Measurements from ENCODE around the gene CENPX. TPM values are rescaled to one million over a fixed set of nuclear protein-coding genes. Genes with fewer than 3 reads are reported as not detected.

Gene CENPX
- 100 to 1,000 TPM in 1 of 2 donors, 10 to 100 TPM in 1; 82.6 to 174 TPM for total RNA-seq

DNA sequence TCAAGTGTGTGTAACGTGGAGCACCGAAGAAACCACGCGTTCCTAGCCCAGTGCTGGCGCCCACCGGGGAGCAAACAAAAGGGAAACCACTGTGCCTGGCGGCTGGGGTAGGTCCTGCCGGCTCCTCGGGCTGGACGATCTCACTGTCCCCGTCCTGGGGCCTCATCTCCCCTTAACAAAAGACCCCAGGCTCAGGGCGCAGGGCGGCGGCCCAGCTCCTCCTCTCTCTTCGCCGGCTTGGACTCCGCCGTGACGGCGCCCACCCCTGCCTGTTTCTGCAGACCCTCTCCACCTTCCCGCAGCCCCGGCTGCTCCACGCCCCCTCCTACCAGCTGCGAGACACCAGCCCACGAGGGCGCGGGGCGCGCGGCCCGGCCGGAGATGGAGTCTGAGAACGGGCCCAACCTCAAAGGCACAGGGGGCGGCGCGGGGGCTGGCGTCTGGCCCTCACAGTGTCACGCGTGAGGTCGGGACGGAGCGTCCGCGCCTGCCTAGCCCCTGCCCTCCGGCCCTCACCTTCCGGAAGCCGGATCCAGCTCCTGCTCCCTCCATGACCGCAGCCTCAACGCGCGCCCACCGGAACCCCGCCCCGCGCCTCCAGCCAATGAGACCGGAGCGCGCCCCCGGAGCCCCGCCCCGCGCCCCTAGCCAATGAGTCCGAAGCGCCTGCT lies at the start of gene CENPX:
Gene CENPX, minus strand, starts transcription at position 569 of the 671 bp plus-strand sequence. Its CDS starts 17 bp downstream, at position 552.
- peaks cover 16 to 17% of the 10 kb centered on the region in 2 donors for H3K4me1 Mint-ChIP-seq (ENCODE audit: low read depth in 2 of 2)
- H3K36me3 Mint-ChIP-seq = no peaks in the 10 kb centered on the region
- ATAC-seq = no peak
- H3K27me3 Mint-ChIP-seq = no peaks in the 10 kb centered on the region
- H3K9me3 Mint-ChIP-seq = no peaks in the 10 kb centered on the region
- peak within 1 kb of the TSS; percentile 85 for H3K4me3 Mint-ChIP-seq
- no peak for DNase-seq (ENCODE audit: low spot score)
- peak within 1 kb of the TSS; percentile 19 to 53 for H3K27ac Mint-ChIP-seq

DNA sequence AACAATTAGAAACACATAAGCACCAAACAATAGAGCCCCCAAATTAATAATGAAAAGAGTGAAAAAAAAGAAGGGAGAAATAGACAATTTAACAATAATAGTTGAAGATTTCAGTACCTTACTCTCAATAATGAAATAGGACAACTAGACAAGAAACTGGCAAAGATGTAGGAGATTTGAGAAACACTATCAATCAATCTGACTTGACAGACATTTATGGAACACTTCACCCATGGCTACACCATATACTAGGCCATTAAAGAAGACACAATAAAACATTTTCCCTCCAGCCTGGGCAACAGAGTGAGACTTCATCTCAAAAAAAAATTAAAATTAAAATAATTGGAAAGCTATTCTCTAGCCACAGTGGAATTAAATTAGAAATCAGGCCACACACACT lies 47.9 kb upstream of the CENPX start:
- H3K9me3 Mint-ChIP-seq = no peaks in the 10 kb centered on the region
- no peak overlapping the region for H3K4me3 Mint-ChIP-seq
- H3K36me3 Mint-ChIP-seq = no peaks in the 10 kb centered on the region
- ATAC-seq (no peak), DNase-seq (ENCODE audit: low spot score) (no peak)
- no peak overlapping the region for H3K27ac Mint-ChIP-seq
- peaks cover 0 to 6% of the 10 kb centered on the region in 2 donors for H3K4me1 Mint-ChIP-seq (ENCODE audit: low read depth in 2 of 2)
- no peaks in the 10 kb centered on the region for H3K27me3 Mint-ChIP-seq

DNA sequence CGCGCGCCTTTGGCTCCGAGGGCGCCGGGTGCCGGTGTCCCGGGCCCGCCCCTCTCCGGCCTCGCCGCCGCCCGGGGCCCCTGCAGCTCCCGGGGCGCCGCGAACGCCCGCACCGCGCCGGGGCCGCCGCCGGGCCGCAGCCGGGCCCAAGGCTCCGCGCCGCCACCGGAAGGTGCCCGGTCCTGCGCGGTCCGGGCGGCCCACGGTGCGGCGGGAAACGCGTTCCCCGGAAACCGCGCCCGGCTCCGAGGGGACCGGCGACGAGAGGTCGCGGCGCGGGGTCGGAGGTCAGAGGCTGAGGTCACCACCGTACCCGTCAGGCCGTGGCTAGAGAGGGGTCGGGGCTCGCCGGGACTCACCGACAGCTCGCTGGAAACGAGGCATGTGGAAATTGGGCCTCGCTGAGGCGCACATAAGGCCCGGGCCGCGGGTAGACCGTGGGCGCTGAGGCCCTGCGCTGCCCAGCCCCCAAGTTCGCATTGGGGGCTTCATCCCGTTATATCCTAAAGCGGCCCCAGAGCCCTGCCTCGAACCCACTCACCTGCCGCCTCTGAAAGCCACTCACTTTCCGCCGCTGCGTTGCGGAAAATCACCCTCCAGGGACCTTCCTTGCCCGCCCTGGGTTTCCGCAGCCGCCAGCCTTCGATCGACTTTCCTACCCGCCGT lies 43.1 kb upstream of the CENPX start, which contains the start of gene DUS1L:
Gene DUS1L, minus strand, starts transcription at position 167 of the 666 bp plus-strand sequence. CDS start 745 bp downstream, outside the sequence.
- Mint-ChIP-seq H3K4me1 (ENCODE audit: low read depth in 2 of 2) (peaks cover 0 to 6% of the 10 kb centered on the region in 2 donors), H3K36me3 (no peaks in the 10 kb centered on the region), H3K9me3 (no peaks in the 10 kb centered on the region), H3K27ac (peak within 1 kb of the TSS; percentile 75 to 89), H3K4me3 (peak within 1 kb of the TSS; percentile 82), H3K27me3 (no peaks in the 10 kb centered on the region)
- ATAC-seq = peak; percentile 93 to 94
- DNase-seq (ENCODE audit: low spot score) = peak; percentile 81

DNA sequence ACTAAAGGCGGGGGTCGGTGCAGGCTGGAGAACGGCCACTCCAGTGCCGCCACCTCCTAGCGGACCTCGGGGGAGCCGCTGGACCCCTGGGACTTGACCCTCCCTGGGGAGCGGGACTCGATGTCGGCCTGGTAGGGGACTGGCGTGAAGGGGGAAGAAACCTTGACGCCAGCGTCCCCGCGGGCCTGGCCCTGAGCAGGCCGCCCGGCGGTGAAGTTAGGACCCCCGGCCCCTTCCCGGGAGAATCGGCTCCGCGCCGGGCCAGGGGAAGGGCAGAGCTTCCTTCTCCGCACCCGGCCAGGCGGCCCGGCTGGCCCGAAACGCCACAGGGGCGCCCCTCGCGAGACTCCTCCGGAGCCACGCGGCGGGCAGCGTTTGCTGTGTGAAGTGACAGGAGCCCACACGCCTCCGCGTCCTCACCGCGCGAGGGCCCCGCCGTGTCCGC lies 42.5 kb upstream of the CENPX start:
- H3K4me1 Mint-ChIP-seq (ENCODE audit: low read depth in 2 of 2) = peaks cover 0 to 7% of the 10 kb centered on the region in 2 donors
- peak; percentile 63 to 73 for ATAC-seq
- H3K27me3 Mint-ChIP-seq = no peaks in the 10 kb centered on the region
- no peaks in the 10 kb centered on the region for H3K36me3 Mint-ChIP-seq
- no peak overlapping the region for H3K27ac Mint-ChIP-seq
- DNase-seq (ENCODE audit: low spot score) = no peak
- H3K4me3 Mint-ChIP-seq = peak overlapping the region; percentile 51
- H3K9me3 Mint-ChIP-seq = no peaks in the 10 kb centered on the region

DNA sequence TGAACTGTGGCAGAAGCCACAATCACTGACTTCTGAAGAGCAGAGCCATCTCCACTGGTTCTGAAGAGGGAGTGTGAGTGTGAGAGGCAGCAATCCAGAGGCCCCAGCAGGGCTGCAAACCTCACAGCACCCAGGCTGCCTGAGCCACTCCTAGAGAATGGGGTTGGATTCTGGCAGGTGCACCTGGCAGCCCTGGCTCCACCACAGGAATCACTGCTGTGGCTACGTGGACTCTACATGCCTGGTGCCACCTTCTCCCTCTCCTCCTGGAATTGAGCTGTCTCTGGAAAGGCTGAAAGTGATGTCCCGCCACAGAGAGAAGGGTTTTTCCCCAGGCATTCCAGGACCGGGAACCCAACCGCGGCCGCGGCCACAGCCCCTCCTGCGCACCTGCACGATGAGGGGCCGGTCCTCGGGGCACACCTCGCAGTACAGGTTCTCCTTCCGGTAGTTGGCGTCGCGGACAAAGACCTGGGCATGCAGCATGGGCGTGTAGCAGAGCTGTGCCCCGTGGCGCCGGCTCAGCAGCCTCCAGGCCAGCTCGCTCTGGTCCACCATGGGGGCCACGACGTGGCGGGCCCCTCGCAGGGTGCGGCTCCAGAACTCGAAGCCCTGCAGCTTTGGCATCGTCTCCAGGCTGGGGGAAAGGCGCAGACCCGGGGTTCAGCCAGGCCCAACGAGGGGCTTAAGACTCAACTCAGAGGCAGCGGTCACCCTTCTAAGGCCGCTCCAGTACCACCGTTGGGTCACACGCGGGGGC lies 41.9 kb upstream of the CENPX start:
- no peaks in the 10 kb centered on the region for H3K36me3 Mint-ChIP-seq
- peak overlapping the region; percentile 51 for H3K4me3 Mint-ChIP-seq
- H3K9me3 Mint-ChIP-seq = no peaks in the 10 kb centered on the region
- ATAC-seq = no peak
- no peaks in the 10 kb centered on the region for H3K27me3 Mint-ChIP-seq
- DNase-seq (ENCODE audit: low spot score) = no peak
- H3K4me1 Mint-ChIP-seq (ENCODE audit: low read depth in 2 of 2) = peaks cover 0 to 9% of the 10 kb centered on the region in 2 donors
- H3K27ac Mint-ChIP-seq = no peak overlapping the region

DNA sequence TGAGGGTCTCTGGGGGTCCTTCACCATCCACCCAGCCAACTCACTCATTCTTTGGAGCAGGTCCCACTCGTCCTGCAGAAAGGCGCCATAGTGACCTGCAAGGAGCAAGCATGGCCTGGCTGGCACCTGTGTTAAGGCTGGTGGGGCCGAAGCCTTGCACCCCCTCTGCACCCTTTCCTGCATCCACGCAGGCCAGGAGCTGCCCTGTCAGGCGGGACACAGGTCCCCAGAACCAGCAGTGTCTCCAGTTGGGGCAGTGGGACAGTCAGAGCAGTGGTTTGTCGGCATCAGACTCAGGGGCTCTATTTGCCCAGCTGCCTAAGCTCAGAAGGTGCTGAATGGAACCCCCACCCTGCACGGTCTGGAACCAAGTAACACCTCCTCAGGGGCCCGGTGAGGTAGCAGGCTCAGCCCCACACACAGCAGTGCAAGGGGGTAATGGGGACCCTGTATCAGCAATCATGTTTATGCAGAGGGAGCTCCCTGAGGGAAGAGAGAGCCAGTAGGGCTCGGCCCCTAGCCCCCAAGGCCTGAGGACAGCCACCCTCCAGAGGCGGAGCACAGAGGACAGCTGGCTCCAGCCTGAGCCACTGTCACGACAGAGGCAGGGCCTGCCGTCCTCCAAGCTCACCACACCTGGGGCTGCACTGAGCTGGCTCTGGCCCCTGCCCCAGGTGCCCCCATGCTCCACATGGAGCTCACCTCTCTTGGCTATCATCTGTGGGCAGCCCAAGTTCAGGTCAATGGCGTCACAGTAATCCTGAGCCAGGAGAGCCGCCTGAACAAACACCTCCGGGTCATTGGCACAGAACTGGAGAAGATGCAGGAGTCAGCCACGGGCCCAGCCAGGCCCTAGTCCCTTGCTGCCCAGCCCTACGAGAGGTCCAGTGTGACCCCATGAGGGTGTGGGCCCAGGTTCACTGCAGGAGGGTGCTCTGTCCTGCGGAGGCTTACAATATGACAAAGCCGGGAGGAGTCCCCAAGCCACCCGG lies 41.0 kb upstream of the CENPX start:
- no peaks in the 10 kb centered on the region for H3K27me3 Mint-ChIP-seq
- peaks cover 0 to 9% of the 10 kb centered on the region in 2 donors for H3K4me1 Mint-ChIP-seq (ENCODE audit: low read depth in 2 of 2)
- H3K4me3 Mint-ChIP-seq = peak overlapping the region; percentile 51
- no peaks in the 10 kb centered on the region for H3K9me3 Mint-ChIP-seq
- DNase-seq (ENCODE audit: low spot score) = no peak
- no peaks in the 10 kb centered on the region for H3K36me3 Mint-ChIP-seq
- ATAC-seq = no peak
- no peak overlapping the region for H3K27ac Mint-ChIP-seq

DNA sequence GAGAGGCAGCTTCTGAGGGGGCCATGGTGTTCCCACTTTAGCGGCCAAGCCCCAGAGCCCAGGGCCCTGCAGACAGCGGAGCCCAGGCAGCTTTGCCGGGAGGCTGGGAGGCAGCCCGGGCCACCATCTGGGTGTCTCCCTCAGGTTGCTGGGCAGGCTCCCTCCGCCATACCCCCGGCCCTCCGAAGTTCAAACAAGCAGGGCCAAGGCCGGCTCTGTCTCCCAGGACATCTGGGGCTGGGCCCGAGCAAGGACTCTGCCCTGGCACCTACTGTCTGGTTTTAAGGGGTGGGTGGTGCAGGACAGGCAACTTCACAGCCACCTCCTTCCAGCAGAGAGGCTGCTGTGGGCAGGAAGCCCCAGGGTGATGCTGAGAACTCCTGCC lies 40.3 kb upstream of the CENPX start:
- ATAC-seq = no peak
- Mint-ChIP-seq H3K27me3 (no peaks in the 10 kb centered on the region), H3K36me3 (no peaks in the 10 kb centered on the region)

DNA sequence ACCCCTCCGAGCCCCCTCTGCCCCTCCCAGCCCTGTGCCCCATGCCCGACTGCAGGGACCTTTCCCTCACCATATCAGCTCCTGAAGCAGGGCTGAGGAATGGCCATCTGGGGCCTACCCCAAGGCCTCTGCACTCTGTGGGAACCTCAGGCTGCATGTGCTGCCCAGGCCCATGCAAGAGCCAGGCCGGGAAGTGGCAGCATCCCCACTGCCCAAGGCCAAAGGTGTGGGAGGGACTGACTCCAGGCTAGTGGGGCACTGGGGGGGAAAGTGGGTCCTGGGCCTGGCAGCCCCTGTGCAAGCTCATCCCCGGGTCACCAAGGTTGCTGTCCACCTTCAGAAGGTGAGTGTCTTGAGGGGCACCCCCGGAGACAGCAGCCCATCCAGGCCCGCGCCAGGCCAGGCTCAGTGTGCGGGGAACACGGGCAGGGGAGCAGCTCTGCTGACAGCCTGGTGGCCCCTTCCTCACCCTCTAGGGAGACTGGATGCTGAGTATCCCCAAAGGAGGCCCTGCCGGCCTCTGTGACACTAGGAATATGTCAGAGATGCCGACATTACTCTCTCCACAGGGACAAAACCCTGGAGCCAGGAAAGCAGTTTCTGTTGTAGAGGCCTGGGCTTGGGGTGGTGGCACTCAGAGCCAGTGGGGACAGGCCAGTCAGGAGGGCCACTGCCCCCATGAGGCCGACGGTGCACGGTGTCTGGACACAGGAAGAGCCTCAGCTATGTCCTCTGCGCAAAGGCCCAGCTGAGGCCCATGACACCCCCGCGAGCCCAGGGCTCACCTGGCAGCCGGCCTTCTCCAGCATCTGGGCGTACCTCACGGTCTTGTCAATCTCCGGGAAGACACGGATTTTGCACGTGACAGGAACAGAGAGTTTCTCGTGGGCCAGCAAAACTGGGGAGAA lies 39.7 kb upstream of the CENPX start:
- no peak overlapping the region for H3K27ac Mint-ChIP-seq
- H3K4me3 Mint-ChIP-seq = no peak overlapping the region
- DNase-seq (ENCODE audit: low spot score) = no peak
- H3K9me3 Mint-ChIP-seq = no peaks in the 10 kb centered on the region
- no peaks in the 10 kb centered on the region for H3K36me3 Mint-ChIP-seq
- ATAC-seq = no peak
- no peaks in the 10 kb centered on the region for H3K27me3 Mint-ChIP-seq
- peaks cover 0 to 9% of the 10 kb centered on the region in 2 donors for H3K4me1 Mint-ChIP-seq (ENCODE audit: low read depth in 2 of 2)

More for the DNA sequence above, 40.3 kb upstream of the CENPX start:
- DNase-seq (ENCODE audit: low spot score) = no peak
- Mint-ChIP-seq H3K4me3 (no peak overlapping the region), H3K9me3 (no peaks in the 10 kb centered on the region), H3K4me1 (ENCODE audit: low read depth in 2 of 2) (peaks cover 0 to 9% of the 10 kb centered on the region in 2 donors), H3K27ac (no peak overlapping the region)

DNA sequence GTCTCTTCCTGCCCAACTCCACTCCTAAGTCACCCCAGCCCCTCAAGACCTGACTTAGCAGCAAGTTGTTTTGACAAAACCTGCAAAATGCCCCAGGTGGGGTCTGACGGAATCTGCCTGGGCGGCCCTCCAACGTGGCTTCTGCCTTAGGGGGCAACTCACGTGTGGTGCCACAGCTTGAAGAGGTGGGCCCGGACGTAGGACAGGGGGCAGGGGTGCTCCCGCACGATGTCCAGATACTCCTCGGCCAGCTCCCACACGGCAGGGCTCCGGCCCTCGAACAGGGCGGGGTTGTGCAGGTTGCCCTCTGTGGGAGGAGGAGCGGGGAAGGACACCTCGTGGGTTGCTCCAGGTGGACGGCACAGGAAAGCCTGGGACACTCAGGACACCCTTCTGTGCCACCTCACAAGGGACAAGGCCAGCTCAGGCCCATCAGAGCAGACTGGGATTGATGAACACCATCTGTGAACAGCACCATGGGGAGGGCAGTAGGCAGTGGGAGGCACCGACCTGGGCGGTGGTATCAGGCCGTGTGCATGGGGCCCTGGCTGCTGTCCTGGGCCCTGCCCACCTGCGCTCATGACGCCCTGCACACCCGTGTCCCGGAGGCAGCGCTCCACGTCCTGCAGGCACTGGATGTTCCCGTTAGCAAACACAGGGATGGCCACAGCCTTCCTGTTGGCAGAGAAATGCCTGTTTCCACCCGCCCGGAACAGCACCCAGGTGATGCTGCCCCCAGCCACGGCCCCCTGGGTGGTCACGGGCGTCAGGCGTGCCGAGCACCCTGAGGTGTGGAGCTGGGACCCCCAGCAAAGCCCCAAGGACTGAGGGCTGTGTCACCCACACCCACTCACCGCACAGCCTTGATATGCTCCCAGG lies 38.6 kb upstream of the CENPX start:
- H3K4me1 Mint-ChIP-seq (ENCODE audit: low read depth in 2 of 2) = peaks cover 0 to 6% of the 10 kb centered on the region in 2 donors
- H3K27me3 Mint-ChIP-seq = no peaks in the 10 kb centered on the region
- H3K4me3 Mint-ChIP-seq = no peak overlapping the region
- ATAC-seq = no peak
- no peaks in the 10 kb centered on the region for H3K9me3 Mint-ChIP-seq
- no peak overlapping the region for H3K27ac Mint-ChIP-seq
- no peak for DNase-seq (ENCODE audit: low spot score)
- no peaks in the 10 kb centered on the region for H3K36me3 Mint-ChIP-seq

DNA sequence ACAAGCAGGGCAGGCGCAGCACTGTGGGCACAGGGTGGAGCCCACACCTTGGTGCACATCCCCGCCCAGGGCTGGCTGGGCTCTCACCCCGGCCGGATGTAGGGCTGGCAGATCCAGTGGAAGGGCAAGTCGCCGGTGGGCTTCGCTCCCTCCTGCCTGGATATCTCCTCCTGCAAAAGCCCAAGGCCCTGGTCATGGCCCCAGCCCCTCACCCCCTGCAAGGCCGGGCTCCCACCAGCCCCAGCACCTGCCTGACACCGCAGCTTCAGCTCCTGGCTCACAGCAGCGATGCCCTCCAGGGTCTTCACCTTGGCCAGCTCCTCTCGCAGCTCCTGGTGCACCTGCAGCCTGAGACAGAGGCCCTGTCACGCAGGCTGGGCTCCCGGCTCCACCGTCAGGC lies 37.9 kb upstream of the CENPX start:
- H3K36me3 Mint-ChIP-seq = no peaks in the 10 kb centered on the region
- no peak overlapping the region for H3K27ac Mint-ChIP-seq
- H3K4me1 Mint-ChIP-seq (ENCODE audit: low read depth in 2 of 2) = peaks cover 0 to 3% of the 10 kb centered on the region in 2 donors
- DNase-seq (ENCODE audit: low spot score) = no peak
- H3K4me3 Mint-ChIP-seq = no peak overlapping the region
- H3K9me3 Mint-ChIP-seq = no peaks in the 10 kb centered on the region
- H3K27me3 Mint-ChIP-seq = no peaks in the 10 kb centered on the region
- ATAC-seq = no peak

DNA sequence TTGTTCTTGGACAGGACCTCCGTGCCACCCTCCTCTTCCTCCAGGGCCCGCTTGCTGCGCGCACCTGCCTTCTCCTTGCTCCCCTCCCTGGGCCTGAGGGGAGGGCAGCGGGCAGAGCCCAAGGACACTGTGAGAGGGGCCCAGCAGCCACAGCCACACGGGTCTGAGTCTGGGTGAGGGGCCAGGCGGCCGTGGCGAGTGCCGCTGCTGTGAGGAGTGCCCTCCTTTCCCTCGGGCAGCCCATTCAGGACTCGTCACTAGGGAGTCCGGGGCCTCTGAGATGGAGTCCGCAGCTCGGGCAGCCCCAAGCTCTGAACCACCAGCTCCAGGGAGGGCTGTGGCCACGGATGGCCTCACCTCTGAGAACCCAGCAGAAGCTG lies 37.3 kb upstream of the CENPX start:
- Mint-ChIP-seq H3K4me1 (ENCODE audit: low read depth in 2 of 2) (peaks cover 0 to 3% of the 10 kb centered on the region in 2 donors), H3K27ac (no peak overlapping the region), H3K27me3 (no peaks in the 10 kb centered on the region), H3K36me3 (no peaks in the 10 kb centered on the region), H3K4me3 (no peak overlapping the region), H3K9me3 (no peaks in the 10 kb centered on the region)
- ATAC-seq (no peak), DNase-seq (ENCODE audit: low spot score) (no peak)

All from natural killer cell treated with Interleukin-12 subunit alpha and Interleukin-12 subunit beta and Interleukin-15 and Interleukin-18, amount 100 ng/mL, for 72 hours (primary cell).